Mesenchymal stem cell (in vitro differentiated cells and primary cell): ENCODE data around the gene KRTAP12-1.
A peak's percentile ranks its signal among the peaks of the same experiment; 100 is the strongest.

Source experiments
- DNase-seq: peaks from one replicate; pipeline ENCODE4 v3.0.0-alpha.2; 2013
- H2AFZ ChIP-seq: one replicate; pipeline ENCODE4 v1.6.1; 2013; ENCODE audit warnings: low read depth, mild to moderate bottlenecking, control low read depth, inconsistent platforms, low read length, moderate library complexity
- H2AK5ac ChIP-seq: 2 replicates; pipeline ENCODE4 v1.6.1; 2013; ENCODE audit warnings: low read length, moderate library complexity, mild to moderate bottlenecking, inconsistent platforms; ENCODE audit not compliant: severe bottlenecking
- H2BK120ac ChIP-seq: one replicate; pipeline ENCODE4 v1.6.1; 2013; ENCODE audit warnings: low read depth, mild to moderate bottlenecking, inconsistent platforms, low read length, moderate library complexity
- H2BK12ac ChIP-seq, 2 experiments: one replicate each; pipeline ENCODE4 v1.6.1; 2013; ENCODE audit warnings: inconsistent platforms in 2 of 2, low read length in 2 of 2, mild to moderate bottlenecking in 2 of 2, moderate library complexity in 2 of 2, control low read depth in 1 of 2
- H2BK15ac ChIP-seq: one replicate; pipeline ENCODE4 v1.6.1; 2013; ENCODE audit warnings: mild to moderate bottlenecking, low read depth, inconsistent platforms; ENCODE audit not compliant: poor library complexity, severe bottlenecking
- H2BK5ac ChIP-seq: 2 replicates; pipeline ENCODE4 v1.6.1; 2013; ENCODE audit warnings: low read depth, mild to moderate bottlenecking, low read length, control low read depth, inconsistent platforms; ENCODE audit not compliant: poor library complexity, severe bottlenecking
- H3K14ac ChIP-seq, 2 experiments: one replicate each; pipeline ENCODE4 v1.6.1; 2013; ENCODE audit warnings: inconsistent platforms in 2 of 2, low read length in 2 of 2, control low read depth in 1 of 2, mild to moderate bottlenecking in 1 of 2, moderate library complexity in 1 of 2
- H3K18ac ChIP-seq, 2 experiments: one replicate each; pipeline ENCODE4 v1.6.1; 2013; ENCODE audit warnings: inconsistent platforms in 2 of 2, low read length in 2 of 2, control low read depth in 1 of 2, low read depth in 1 of 2, mild to moderate bottlenecking in 1 of 2
- H3K23ac ChIP-seq, 2 experiments: one replicate each; pipeline ENCODE4 v1.6.1; 2013; ENCODE audit warnings: inconsistent platforms in 2 of 2, low read length in 2 of 2, mild to moderate bottlenecking in 2 of 2, moderate library complexity in 2 of 2, control low read depth in 1 of 2
- H3K27ac ChIP-seq: 2 replicates; pipeline ENCODE4 v1.5.1; 2013; ENCODE audit warnings: mild to moderate bottlenecking, moderate library complexity, low read length, control low read depth, inconsistent platforms; ENCODE audit not compliant: poor library complexity, severe bottlenecking
- H3K27me3 ChIP-seq, 2 experiments: 2 replicates each; pipeline versions ENCODE4 v1.6.1 to v1.7.0; 2013; ENCODE audit warnings: low read length in 2 of 2, mild to moderate bottlenecking in 2 of 2, moderate library complexity in 2 of 2, control low read depth in 1 of 2, inconsistent platforms in 1 of 2; ENCODE audit not compliant: control insufficient read depth in 1 of 2, insufficient read depth in 1 of 2
- H3K36me3 ChIP-seq, 2 experiments: 2 replicates each; pipeline versions ENCODE4 v1.6.1 to v1.7.0; 2013; ENCODE audit warnings: low read length in 2 of 2, control low read depth in 1 of 2, inconsistent platforms in 1 of 2, low read depth in 1 of 2, mild to moderate bottlenecking in 1 of 2; ENCODE audit not compliant: insufficient read depth in 2 of 2, control insufficient read depth in 1 of 2
- H3K4ac ChIP-seq, 2 experiments: one replicate each; pipeline ENCODE4 v1.6.1; 2013; ENCODE audit warnings: inconsistent platforms in 2 of 2, low read length in 2 of 2, mild to moderate bottlenecking in 2 of 2, moderate library complexity in 2 of 2, control low read depth in 1 of 2, low read depth in 1 of 2
- H3K4me1 ChIP-seq: 2 replicates; pipeline ENCODE4 v1.6.1; 2013; ENCODE audit warnings: low read depth, low read length, control low read depth; ENCODE audit not compliant: control insufficient read depth, insufficient read depth
- H3K4me2 ChIP-seq: 2 replicates; pipeline ENCODE4 v1.6.1; 2013; ENCODE audit warnings: low read length, mild to moderate bottlenecking, inconsistent platforms; ENCODE audit not compliant: poor library complexity, severe bottlenecking
- H3K4me3 ChIP-seq, 2 experiments: 2 replicates each; pipeline versions ENCODE4 v1.5.1 to v1.7.0; 2013; ENCODE audit warnings: low read length in 2 of 2, mild to moderate bottlenecking in 2 of 2, control low read depth in 1 of 2, low read depth in 1 of 2; ENCODE audit not compliant: insufficient read depth in 1 of 2
- H3K79me1 ChIP-seq: replicated peaks from 2 replicates; pipeline ENCODE4 v1.6.1; 2013; ENCODE audit warnings: mild to moderate bottlenecking, control low read depth, low read length, inconsistent platforms; ENCODE audit not compliant: poor library complexity, severe bottlenecking
- H3K9ac ChIP-seq: 2 replicates; pipeline ENCODE4 v1.7.0; 2013; ENCODE audit warnings: mild to moderate bottlenecking, low read length, moderate library complexity
- H3K9me3 ChIP-seq: 2 replicates; pipeline ENCODE4 v1.7.0; 2013; ENCODE audit warnings: mild to moderate bottlenecking, low read length; ENCODE audit not compliant: control insufficient read depth
- H4K8ac ChIP-seq: one replicate; pipeline ENCODE4 v1.6.1; 2013; ENCODE audit warnings: inconsistent platforms, mild to moderate bottlenecking, low read length, moderate library complexity
- H4K91ac ChIP-seq: one replicate; pipeline ENCODE4 v1.6.1; 2013; ENCODE audit warnings: mild to moderate bottlenecking, low read length, inconsistent platforms
- WGBS: methylation state at CpG from one replicate; pipeline ENCODE4 v1.1.7; 2013; ENCODE audit warnings: mixed read lengths; 5-methylcytosine and 5-hydroxymethylcytosine counted together

Gene KRTAP12-1

GRCh38 chr21:44701541-44701940 lies 19.6 kb upstream of the KRTAP12-1 start:
- Histone ChIP-seq H2BK5ac (no peak overlapping the region), H3K4me2 (no peak overlapping the region), H2AK5ac (no peak overlapping the region), H3K27ac (no peak overlapping the region), H3K4me1 (peaks cover 15% of the 10 kb centered on the region), H3K14ac (no peak overlapping the region), H2BK12ac (no peak overlapping the region), H3K18ac (no peak overlapping the region), H3K79me1 (no peaks in the 10 kb centered on the region), H4K91ac (no peak overlapping the region), H3K4me3 (no peak overlapping the region), H2AFZ (no peak overlapping the region), H2BK120ac (no peak overlapping the region), H3K23ac (no peak overlapping the region), H3K27me3 (peaks cover 84 to 88% of the 10 kb centered on the region in 2 experiments), H2BK15ac (no peak overlapping the region), H3K9ac (no peak overlapping the region), H3K36me3 (peaks cover 0 to 6% of the 10 kb centered on the region in 2 experiments), H3K9me3 (no peaks in the 10 kb centered on the region), H4K8ac (no peak overlapping the region), H3K4ac (no peak overlapping the region)
- WGBS, result 63% methylated on average over 12 of the region's 12 CpGs
- DNase-seq, result no peak

- H3K27me3 ChIP-seq, result peaks cover 84 to 88% of the 10 kb centered on the region in 2 experiments
- no peaks in the 10 kb centered on the region for H3K9me3 ChIP-seq
- no peak overlapping the region for H2BK5ac ChIP-seq
- H3K9ac ChIP-seq, result no peak overlapping the region
- H2AFZ ChIP-seq, result no peak overlapping the region
- H2BK12ac ChIP-seq, result no peak overlapping the region
- no peak overlapping the region for H3K14ac ChIP-seq
- H3K36me3 ChIP-seq, result peaks cover 0 to 4% of the 10 kb centered on the region in 2 experiments
- H3K4ac ChIP-seq, result no peak overlapping the region
- no peak overlapping the region for H4K91ac ChIP-seq
- 90% methylated on average over 13 of the region's 14 CpGs for WGBS
- H3K4me2 ChIP-seq, result no peak overlapping the region
- H2AK5ac ChIP-seq, result no peak overlapping the region
- H2BK15ac ChIP-seq, result no peak overlapping the region
- H3K23ac ChIP-seq, result no peak overlapping the region
- no peak overlapping the region for H3K18ac ChIP-seq
- no peak for DNase-seq
- H3K4me3 ChIP-seq, result no peak overlapping the region
- no peaks in the 10 kb centered on the region for H3K79me1 ChIP-seq
- H3K4me1 ChIP-seq, result peaks cover 12% of the 10 kb centered on the region
- H4K8ac ChIP-seq, result no peak overlapping the region
- no peak overlapping the region for H3K27ac ChIP-seq
- no peak overlapping the region for H2BK120ac ChIP-seq
Observed at GRCh38 chr21:44701023-44701400, 19.0 kb upstream of the KRTAP12-1 start.

DNA sequence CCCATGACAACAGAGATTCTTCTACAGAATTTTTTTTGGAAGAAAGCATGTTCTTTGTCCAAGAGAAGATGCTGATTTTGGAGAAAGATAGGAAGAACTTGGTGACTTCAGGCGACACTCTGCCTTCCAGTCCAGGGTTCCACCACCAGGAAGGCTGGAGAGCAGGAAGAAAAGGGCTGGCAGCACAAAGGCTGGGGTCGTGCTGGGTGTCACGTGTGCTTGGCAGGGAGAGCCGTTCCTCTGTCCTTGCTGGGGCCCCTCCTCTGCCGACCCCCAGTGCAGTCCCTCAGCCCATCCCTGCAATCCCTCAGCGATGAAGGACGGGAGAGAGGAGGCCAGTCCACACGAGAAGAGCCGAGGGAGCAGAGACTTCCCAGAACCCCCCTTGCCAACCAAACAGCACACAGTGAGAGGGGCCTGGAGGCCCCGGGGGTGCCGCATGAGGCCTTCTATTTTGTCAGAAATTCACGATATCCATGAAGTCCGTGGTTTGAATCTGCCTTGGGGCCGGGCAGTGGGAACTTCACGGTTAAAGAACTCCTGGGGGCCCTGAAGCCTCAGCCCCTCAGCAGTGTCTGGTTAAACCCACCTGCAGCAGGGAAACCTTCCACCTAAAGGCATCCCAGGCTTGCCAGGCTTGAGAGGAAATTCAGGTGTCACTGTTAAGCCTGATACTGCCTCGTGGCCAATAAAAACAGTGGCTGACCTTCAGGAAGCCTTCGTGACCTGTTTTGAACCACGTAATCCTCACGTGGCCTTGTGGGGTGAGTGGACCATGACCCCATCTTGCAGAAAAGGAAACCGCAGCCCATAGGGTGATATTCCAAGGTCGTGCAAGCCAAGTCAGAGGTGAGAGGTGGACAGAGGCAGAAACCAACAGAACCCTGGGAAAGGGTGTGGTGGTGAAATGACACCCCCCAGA lies 18.4 kb upstream of the KRTAP12-1 start:
- no peaks in the 10 kb centered on the region for H3K9me3 ChIP-seq
- H3K79me1 ChIP-seq, result no peaks in the 10 kb centered on the region
- H3K27ac ChIP-seq, result no peak overlapping the region
- H4K8ac ChIP-seq, result no peak overlapping the region
- WGBS, result 77% methylated on average over 20 of the region's 21 CpGs
- H3K9ac ChIP-seq, result no peak overlapping the region
- H3K27me3 ChIP-seq, result peaks cover 85 to 88% of the 10 kb centered on the region in 2 experiments
- no peak overlapping the region for H3K4me3 ChIP-seq
- H3K4me1 ChIP-seq, result peaks cover 12% of the 10 kb centered on the region
- H2BK12ac ChIP-seq, result no peak overlapping the region
- H2BK5ac ChIP-seq, result no peak overlapping the region
- no peak overlapping the region for H3K18ac ChIP-seq
- no peak overlapping the region for H4K91ac ChIP-seq
- H2AK5ac ChIP-seq, result no peak overlapping the region
- H2BK15ac ChIP-seq, result no peak overlapping the region
- H3K36me3 ChIP-seq, result peaks cover 0 to 4% of the 10 kb centered on the region in 2 experiments
- no peak overlapping the region for H2BK120ac ChIP-seq
- peak overlapping the region in 1 of 2 experiments; percentile 49 for H3K14ac ChIP-seq
- H3K4me2 ChIP-seq, result no peak overlapping the region
- H3K4ac ChIP-seq, result no peak overlapping the region
- no peak for DNase-seq
- H2AFZ ChIP-seq, result no peak overlapping the region
- no peak overlapping the region for H3K23ac ChIP-seq

DNA sequence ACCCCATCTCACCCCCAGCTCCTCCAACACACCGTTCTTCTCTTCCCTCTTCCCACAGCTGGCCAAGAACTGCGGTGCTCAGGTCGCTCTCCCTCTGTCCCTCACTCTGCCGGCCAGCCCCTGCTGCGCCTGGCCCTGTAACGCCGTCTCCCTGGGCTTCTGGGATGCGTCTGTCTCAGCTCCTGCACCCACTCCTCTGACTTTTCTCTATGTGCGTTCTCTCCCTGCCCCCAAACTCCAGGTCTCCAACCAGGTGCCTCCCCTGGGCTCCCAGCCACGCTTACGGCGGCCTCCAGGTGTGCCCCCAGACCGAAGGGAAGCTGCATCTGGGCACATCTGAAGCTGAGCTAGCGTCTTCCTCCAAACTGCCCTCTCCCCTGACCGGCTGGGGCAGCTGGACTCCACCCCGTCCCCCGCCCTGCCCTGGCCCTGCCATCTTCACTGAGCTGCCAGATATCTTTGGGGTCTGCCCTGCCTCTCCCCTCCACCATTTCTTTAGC lies 17.6 kb upstream of the KRTAP12-1 start:
- Histone ChIP-seq H2AK5ac (no peak overlapping the region), H3K27me3 (peaks cover 82 to 89% of the 10 kb centered on the region in 2 experiments), H3K27ac (no peak overlapping the region), H3K4me3 (no peak overlapping the region), H2BK120ac (no peak overlapping the region), H3K9ac (no peak overlapping the region), H3K18ac (no peak overlapping the region), H2BK15ac (no peak overlapping the region), H4K8ac (no peak overlapping the region), H3K79me1 (no peaks in the 10 kb centered on the region), H2BK5ac (no peak overlapping the region), H3K4me2 (no peak overlapping the region), H3K9me3 (no peaks in the 10 kb centered on the region), H2BK12ac (no peak overlapping the region), H4K91ac (no peak overlapping the region), H3K36me3 (peaks cover 0 to 4% of the 10 kb centered on the region in 2 experiments), H2AFZ (no peak overlapping the region), H3K4me1 (peaks cover 12% of the 10 kb centered on the region), H3K4ac (no peak overlapping the region), H3K14ac (no peak overlapping the region), H3K23ac (no peak overlapping the region)
- no peak for DNase-seq
- 72% methylated on average over 17 of the region's 17 CpGs for WGBS
